ENCODE results near the gene NOSTRIN.
A peak's percentile ranks its signal among the peaks of the same experiment; 100 is the strongest.
"Not testable (repeated sequence)": the region's sequence is repeated elsewhere in the genome, so short reads cannot be mapped to it uniquely, and the experiment has no call there.

NOSTRIN gene

GRCh38 chr2:168801961-168802858 is at the start of gene NOSTRIN:
NOSTRIN (plus strand) TSS chr2:168802637; CDS start chr2:168802647, 10 bp downstream.
- no peak for DNase-seq

GRCh38 chr2:168753765-168754329 is 48.6 kb upstream of the NOSTRIN start:
- DNase-seq: no peak

GRCh38 chr2:168757223-168757622 is 45.2 kb upstream of the NOSTRIN start:
- peak; percentile 72 for DNase-seq

GRCh38 chr2:168758970-168759820 is 43.2 kb upstream of the NOSTRIN start:
- peak; percentile 27 for DNase-seq

GRCh38 chr2:168765401-168765800 is 37.0 kb upstream of the NOSTRIN start:
- no peak for DNase-seq

- DNase-seq: no peak
Measured at GRCh38 chr2:168766600-168766999, 35.8 kb upstream of the NOSTRIN start.

GRCh38 chr2:168767258-168767657 is 35.2 kb upstream of the NOSTRIN start:
- no peak for DNase-seq

GRCh38 chr2:168768357-168768756 is 34.1 kb upstream of the NOSTRIN start:
- not testable (repeated sequence) for DNase-seq

- no peak for DNase-seq
Measured at GRCh38 chr2:168770796-168771195, 31.6 kb upstream of the NOSTRIN start.

GRCh38 chr2:168772704-168773103 is 29.7 kb upstream of the NOSTRIN start:
- no peak for DNase-seq

GRCh38 chr2:168773128-168773527 is 29.3 kb upstream of the NOSTRIN start:
- DNase-seq: no peak

GRCh38 chr2:168773719-168774521 is 28.5 kb upstream of the NOSTRIN start:
- DNase-seq: peak; percentile 10

GRCh38 chr2:168775837-168776236 is 26.6 kb upstream of the NOSTRIN start:
- no peak for DNase-seq

GRCh38 chr2:168780669-168781071 is 21.8 kb upstream of the NOSTRIN start:
- DNase-seq: no peak

- DNase-seq: no peak
Measured at GRCh38 chr2:168781191-168781817, 21.1 kb upstream of the NOSTRIN start.

- DNase-seq: no peak
Measured at GRCh38 chr2:168782271-168782670, 20.2 kb upstream of the NOSTRIN start.

- no peak for DNase-seq
Measured at GRCh38 chr2:168784993-168785392, 17.4 kb upstream of the NOSTRIN start.

GRCh38 chr2:168787098-168787781 is 15.2 kb upstream of the NOSTRIN start:
- DNase-seq: no peak

GRCh38 chr2:168787782-168788376 is 14.6 kb upstream of the NOSTRIN start:
- no peak for DNase-seq

- no peak for DNase-seq
Measured at GRCh38 chr2:168789776-168790175, 12.7 kb upstream of the NOSTRIN start.
